ENCODE results near the gene CCDC175.

Gene CCDC175

GRCh38 chr14:59538936-59539335 is 37.7 kb downstream of the CCDC175 start:
- DNase-seq (ENCODE audit: low spot score), result no peak

- DNase-seq (ENCODE audit: low spot score), result no peak
Observed at GRCh38 chr14:59537476-59537875, 39.1 kb downstream of the CCDC175 start.

- DNase-seq (ENCODE audit: low spot score), result no peak
Observed at GRCh38 chr14:59534361-59534987, 42.1 kb downstream of the CCDC175 start.

GRCh38 chr14:59532419-59532818 is 44.2 kb downstream of the CCDC175 start:
- DNase-seq (ENCODE audit: low spot score), result no peak

- no peak for DNase-seq (ENCODE audit: low spot score)
Observed at GRCh38 chr14:59530349-59530748, 46.3 kb downstream of the CCDC175 start.

- DNase-seq (ENCODE audit: low spot score), result peak; percentile 5
Observed at GRCh38 chr14:59529189-59529588, 47.4 kb downstream of the CCDC175 start.

- no peak for DNase-seq (ENCODE audit: low spot score)
Observed at GRCh38 chr14:59520224-59520623, 56.4 kb downstream of the CCDC175 start.

GRCh38 chr14:59511916-59512575 is 64.6 kb downstream of the CCDC175 start:
- peak; percentile 8 for DNase-seq (ENCODE audit: low spot score)

GRCh38 chr14:59510966-59511365 is 65.6 kb downstream of the CCDC175 start:
- no peak for DNase-seq (ENCODE audit: low spot score)

- DNase-seq (ENCODE audit: low spot score), result no peak
Observed at GRCh38 chr14:59510001-59510400, 66.6 kb downstream of the CCDC175 start.

- DNase-seq (ENCODE audit: low spot score), result no peak
Observed at GRCh38 chr14:59509101-59509500, 67.5 kb downstream of the CCDC175 start.

GRCh38 chr14:59507752-59508103 is 68.9 kb downstream of the CCDC175 start:
- DNase-seq (ENCODE audit: low spot score), result no peak

GRCh38 chr14:59507063-59507751 is 69.4 kb downstream of the CCDC175 start:
- peak; percentile 57 for DNase-seq (ENCODE audit: low spot score)

GRCh38 chr14:59503256-59503655 is 73.4 kb downstream of the CCDC175 start:
- no peak for DNase-seq (ENCODE audit: low spot score)

GRCh38 chr14:59500732-59501131 is 75.9 kb downstream of the CCDC175 start:
- DNase-seq (ENCODE audit: low spot score), result no peak

GRCh38 chr14:59492384-59492783 is 84.2 kb downstream of the CCDC175 start:
- DNase-seq (ENCODE audit: low spot score), result no peak

GRCh38 chr14:59490756-59491155 is 85.9 kb downstream of the CCDC175 start:
- no peak for DNase-seq (ENCODE audit: low spot score)

GRCh38 chr14:59484639-59485175 is 91.9 kb downstream of the CCDC175 start:
- DNase-seq (ENCODE audit: low spot score), result peak; percentile 14

GRCh38 chr14:59483819-59484638 is 92.6 kb downstream of the CCDC175 start, which contains the start of the genes JKAMP and L3HYPDH:
Gene JKAMP, plus strand, starts transcription at chr14:59484517. Its CDS starts 73 bp downstream, at chr14:59484590.
Gene L3HYPDH, minus strand, starts transcription at chr14:59484408. Its CDS starts 92 bp downstream, at chr14:59484316.
- DNase-seq (ENCODE audit: low spot score), result peak; percentile 88

- no peak for DNase-seq (ENCODE audit: low spot score)
Observed at GRCh38 chr14:59483363-59483762, 93.2 kb downstream of the CCDC175 start.

GRCh38 chr14:59482541-59483331 is 93.9 kb downstream of the CCDC175 start:
- peak; percentile 53 for DNase-seq (ENCODE audit: low spot score)
